K562 (cell line): ENCODE results near the gene MED16. TPM values are rescaled to one million over a fixed set of nuclear protein-coding genes. Genes with fewer than 3 reads are reported as not detected.
A peak's percentile ranks its signal among the peaks of the same experiment; 100 is the strongest.

Experiments
- CHD4 ChIP-seq: fragments of 200-600 bp; sonication (generic); IDR thresholded peaks from 3 replicates; pipeline ENCODE4 v1.6.1; 2012; ENCODE audit warnings: low read depth, mild to moderate bottlenecking, mixed read lengths, low read length, inconsistent platforms; ENCODE audit not compliant: insufficient read depth, insufficient replicate concordance, poor library complexity, severe bottlenecking
- DEAF1 ChIP-seq: fragments of 450-650 bp; formaldehyde crosslinking; IDR thresholded peaks from 2 replicates; pipeline ENCODE4 v1.4.0; 2020; ENCODE audit warnings: mild to moderate bottlenecking, moderate library complexity
- E2F6 ChIP-seq, 2 experiments: IDR thresholded peaks; 2 replicates each; pipeline ENCODE4 v1.6.1; 2011; ENCODE audit warnings: borderline replicate concordance in 1 of 2, control low read depth in 1 of 2, low read depth in 1 of 2, low read length in 1 of 2, mild to moderate bottlenecking in 1 of 2, mixed read lengths in 1 of 2, moderate library complexity in 1 of 2; ENCODE audit not compliant: insufficient read depth in 1 of 2, insufficient read length in 1 of 2, poor library complexity in 1 of 2, severe bottlenecking in 1 of 2; ENCODE audit errors: extremely low read depth in 1 of 2
- HDAC6 ChIP-seq: IDR thresholded peaks from 2 replicates; pipeline ENCODE4 v1.6.1; 2012; ENCODE audit warnings: low read depth, mild to moderate bottlenecking, control low read depth, inconsistent platforms, low read length, moderate library complexity
- NBN ChIP-seq: fragments of 450-650 bp; IDR thresholded peaks from 2 replicates; pipeline ENCODE4 v1.6.1; 2016; ENCODE audit warnings: low read depth, mild to moderate bottlenecking
- POLR2G ChIP-seq: fragments of 200-400 bp; formaldehyde crosslinking; IDR thresholded peaks from 2 replicates; pipeline ENCODE4 v1.6.1; 2017; ENCODE audit warnings: low read depth, mild to moderate bottlenecking, antibody characterized with exemption, low read length, moderate library complexity
- POLR2H ChIP-seq: IDR thresholded peaks from 2 replicates; pipeline ENCODE4 v1.6.1; 2016; ENCODE audit warnings: missing genetic modification characterization, low read depth, mild to moderate bottlenecking, control low read depth, missing compliant biosample characterization, moderate library complexity
- RREB1 ChIP-seq: fragments of 250-450 bp; sonication (Bioruptor Pico); IDR thresholded peaks from 2 replicates; pipeline ENCODE4 v1.4.0; 2020
- SMAD2 ChIP-seq: fragments of 150-350 bp; IDR thresholded peaks from 2 replicates; pipeline ENCODE4 v1.6.1; 2014; ENCODE audit warnings: low read depth, mild to moderate bottlenecking, low read length
- THRAP3 ChIP-seq: fragments of 450-650 bp; IDR thresholded peaks from 2 replicates; pipeline ENCODE4 v1.6.1; 2016; ENCODE audit warnings: mild to moderate bottlenecking, inconsistent platforms, borderline replicate concordance
- XRCC4 ChIP-seq: IDR thresholded peaks from one replicate; pipeline ENCODE4 v1.6.1; 2011; ENCODE audit not compliant: insufficient read depth, insufficient read length; ENCODE audit errors: extremely low read depth
- ZBTB1 ChIP-seq: sonication (generic); formaldehyde crosslinking; IDR thresholded peaks from 2 replicates; pipeline ENCODE4 v1.8.1; 2023; ENCODE audit warnings: missing genetic modification reagents, low read depth, mild to moderate bottlenecking, borderline replicate concordance
- ZBTB7A ChIP-seq: IDR thresholded peaks from 2 replicates; pipeline ENCODE4 v1.6.1; 2011; ENCODE audit warnings: low read depth, mild to moderate bottlenecking, low read length, moderate library complexity, borderline replicate concordance; ENCODE audit not compliant: control insufficient read depth
- ZNF584 ChIP-seq: fragments of 200-800 bp; sonication (Bioruptor generic); IDR thresholded peaks from 2 replicates; pipeline ENCODE4 v1.6.1; 2016; ENCODE audit warnings: low read depth, mild to moderate bottlenecking, missing genetic modification characterization, missing compliant biosample characterization
- polyA plus RNA-seq, 8 experiments: library from polyadenylated mRNA; depleted of rRNA in 4 of 8; stranded (reverse) in 5 of 8; unstranded in 3 of 8; fragments of >200 nt; fragmentation: Nextera tagmentation in 2 of 8; fragmentation: Illumina TruSeq in 1 of 8; extraction: Ambion mirVana in 2 of 8; extraction: Trizol in 1 of 8; gene quantifications; 2 replicates each; pipeline versions ENCODE4 v1.2.1 to v1.2.3, GENCODE V29; 2011 to 2014; ENCODE audit warnings: inconsistent platforms in 1 of 8, missing spikeins in 1 of 8
- total RNA-seq, 7 experiments: library from RNA; depleted of rRNA in 6 of 7; stranded (reverse); fragments of >200 nt in 6 of 7; fragmentation: Illumina TruSeq in 2 of 7; extraction: Trizol in 2 of 7; gene quantifications; 2 replicates each; pipeline versions ENCODE4 v1.2.1 to v1.2.3, GENCODE V29; 2011 to 2021; ENCODE audit warnings: low replicate concordance in 1 of 7

MED16 gene
- total and polyA plus RNA-seq, 9 of the 15 experiments (the other 6 are each of a cell fraction or from before 2014, with no cell fraction given), result 0.89 to 59.9 (median 8.6) TPM

- TF ChIP-seq CHD4, result no peak
- TF ChIP-seq HDAC6, result no peak
- TF ChIP-seq DEAF1 (CRISPR knock-in tag), result no peak
- TF ChIP-seq SMAD2, result no peak
- TF ChIP-seq RREB1, result no peak
- peak in 1 of 2 experiments; percentile 37 for TF ChIP-seq E2F6 (IDR thresholded peaks at IDR 0.05; ENCODE audit: borderline replicate concordance in 1 of 2, extremely low read depth in 1 of 2, insufficient read depth in 1 of 2, insufficient read length in 1 of 2, low read depth in 1 of 2, low read length in 1 of 2, poor library complexity in 1 of 2, severe bottlenecking in 1 of 2)
- peak; percentile 21; the same call in 1 of the 2 replicates for TF ChIP-seq ZBTB7A
- TF ChIP-seq ZBTB1, result 0 out of 2 replicates have a peak, but pooled peaks have one; percentile 31
- no peak for TF ChIP-seq ZNF584 (CRISPR knock-in tag)
- 0 out of 2 replicates have a peak, but pooled peaks have one; percentile 33 for TF ChIP-seq POLR2H (tag)
- no peak for TF ChIP-seq THRAP3
- peak; percentile 81 for TF ChIP-seq POLR2G
- TF ChIP-seq XRCC4, result no peak
- TF ChIP-seq NBN, result no peak
Observed at GRCh38 chr19:913080-913748, 20.2 kb upstream of the MED16 start, which contains the start of gene R3HDM4 (continued).
